CD4-positive, alpha-beta T cell (primary cell): Measurements from ENCODE around the gene ARHGAP6. TPM values are rescaled to one million over a fixed set of nuclear protein-coding genes. Genes with fewer than 3 reads are reported as not detected.

ENCODE experiments used
- ATAC-seq: fragments of 200-7000 bp; cut with Tn5 transposase; one replicate; pipeline ENCODE4 v1.10.0; 2022; ENCODE audit warnings: mild to moderate bottlenecking; ENCODE audit not compliant: poor library complexity
- CTCF ChIA-PET: fragments of 350-600 bp; sonication (Branson Sonifier 250); formaldehyde crosslinking; loops from one replicate; lab custom pipeline; 2021; ENCODE audit warnings: antibody characterized with exemption, inconsistent platforms; lab: Charles Lee
- POLR2A ChIA-PET: fragments of 350-600 bp; sonication (Branson Sonifier 250); formaldehyde crosslinking; loops from one replicate; lab custom pipeline; 2021; ENCODE audit warnings: antibody characterized with exemption, inconsistent platforms; lab: Charles Lee
- DNase-seq, 14 experiments: peaks; one replicate each; pipeline ENCODE4 v3.0.0-alpha.2; 2013 to 2020; ENCODE audit warnings: mixed read lengths in 2 of 14
- H3K27ac ChIP-seq, 2 donors: one replicate each; pipeline versions ENCODE4 v1.5.1 to v1.7.0; 2013; ENCODE audit warnings: low read length in 2 of 2, low read depth in 1 of 2, mild to moderate bottlenecking in 1 of 2
- H3K27me3 ChIP-seq, 2 experiments: 1 replicate in 1 of 2; 2 replicates in 1 of 2; pipeline versions ENCODE4 v1.6.1 to v1.7.0; 2013; ENCODE audit warnings: low read length in 2 of 2, control low read depth in 1 of 2, mild to moderate bottlenecking in 1 of 2, moderate library complexity in 1 of 2; ENCODE audit not compliant: insufficient read depth in 2 of 2, control insufficient read depth in 1 of 2
- H3K36me3 ChIP-seq: one replicate; pipeline ENCODE4 v1.6.1; 2013; ENCODE audit warnings: low read length, control low read depth; ENCODE audit not compliant: insufficient read depth
- H3K4me1 ChIP-seq: one replicate; pipeline ENCODE4 v1.6.1; 2013; ENCODE audit warnings: low read length, control low read depth; ENCODE audit not compliant: insufficient read depth
- H3K4me3 ChIP-seq: one replicate; pipeline ENCODE4 v1.5.1; 2013; ENCODE audit warnings: mild to moderate bottlenecking, low read length, moderate library complexity
- H3K9me3 ChIP-seq, 2 experiments: 1 replicate in 1 of 2; 2 replicates in 1 of 2; pipeline versions ENCODE4 v1.6.1 to v1.7.0; 2013; ENCODE audit warnings: low read length in 2 of 2, mild to moderate bottlenecking in 2 of 2, control low read depth in 1 of 2, moderate library complexity in 1 of 2; ENCODE audit not compliant: control insufficient read depth in 1 of 2, insufficient read depth in 1 of 2
- H3K27ac Mint-ChIP-seq: one replicate; pipeline ENCODE4 v1.8.0; 2020; ENCODE audit warnings: mixed read lengths
- H3K27me3 Mint-ChIP-seq: one replicate; pipeline ENCODE4 v1.8.0; 2021; ENCODE audit warnings: mixed read lengths
- H3K36me3 Mint-ChIP-seq: one replicate; pipeline ENCODE4 v1.8.0; 2021; ENCODE audit warnings: low read depth, mixed read lengths
- H3K4me1 Mint-ChIP-seq: one replicate; pipeline ENCODE4 v1.8.0; 2021; ENCODE audit warnings: low read depth, mixed read lengths
- H3K4me3 Mint-ChIP-seq: one replicate; pipeline ENCODE4 v1.8.0; 2020; ENCODE audit warnings: mild to moderate bottlenecking, mixed read lengths
- H3K9me3 Mint-ChIP-seq: one replicate; pipeline ENCODE4 v1.8.0; 2020; ENCODE audit warnings: mixed read lengths
- intact Hi-C, 2 experiments: fragments of 100-400 bp; cut with DNase I in 1 of 2; cut with micrococcal nuclease in 1 of 2; formaldehyde crosslinking; loops; one replicate each; pipeline versions ENCODE4 v1.15.1 to v1.9.0; 2023 to 2025; cut with DNase I, micrococcal nuclease
- total RNA-seq, 174 experiments: library from RNA in 2 of 174; stranded (reverse) in 2 of 174; gene quantifications; one replicate each; pipeline ENCODE4 v1.2.3 and lab custom pipeline; 2021 to 2026
- TF ChIP-seq, protein P1 (sequence below): fragments of 200-600 bp; IDR thresholded peaks from one replicate; pipeline ENCODE4 v1.8.0; 2022; ENCODE audit warnings: antibody characterized with exemption, mild to moderate bottlenecking

Gene ARHGAP6
- total RNA-seq, 2 experiments from 2014 or later: not detected

DNA sequence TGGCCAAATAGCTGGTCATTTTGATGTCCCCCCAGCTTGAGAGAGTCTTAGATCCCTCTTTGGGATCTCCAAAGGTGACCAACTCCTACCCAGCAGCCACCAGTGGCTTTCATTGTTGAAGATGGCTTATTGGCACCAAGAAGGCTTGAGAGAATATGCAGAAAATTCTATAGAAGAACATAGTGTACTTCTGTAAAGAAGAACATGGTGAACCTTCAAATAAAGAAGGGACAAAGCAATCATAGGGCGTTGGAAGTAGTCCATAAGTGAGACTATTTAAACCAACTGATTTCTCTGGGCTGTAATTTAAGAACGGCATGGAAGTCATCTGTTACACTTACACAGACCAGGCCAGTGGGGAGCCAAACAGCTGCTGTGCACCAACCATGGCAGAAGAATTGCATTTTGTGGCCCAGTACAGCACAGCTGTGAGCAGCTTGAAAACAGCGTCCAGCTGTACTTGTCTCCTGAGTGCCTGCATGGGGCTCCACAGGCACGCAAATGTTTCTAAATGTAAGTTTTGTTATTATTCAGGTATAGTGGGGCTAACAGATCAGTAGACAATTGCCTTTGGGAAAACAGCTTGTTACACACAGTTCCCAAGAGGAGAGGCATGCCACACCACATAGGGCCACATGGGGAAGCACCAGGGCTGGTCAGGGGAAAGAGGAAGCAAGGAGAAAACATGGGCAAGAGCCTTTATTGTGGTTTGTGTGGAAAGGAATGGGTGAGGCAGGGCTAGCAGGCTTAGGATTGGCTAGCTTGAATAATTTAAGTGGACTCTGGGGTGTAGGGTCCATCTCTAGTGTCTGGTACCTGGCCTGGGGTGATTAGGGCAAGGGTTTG, 125.0 kb downstream of the ARHGAP6 start:
- no peaks in the 10 kb centered on the region for H3K4me1 ChIP-seq
- ChIA-PET CTCF (no interaction called here), POLR2A (interaction anchor here (0.6 kb wide), 1 partner anchor 234 kb away, joined by 3 read pairs; no protein-coding TSS in a partner anchor)
- intact Hi-C loops: loop anchor here in 1 of 2 experiments (1.0 kb wide), 1 partner anchor 16 kb away; no protein-coding TSS in a partner anchor
- Mint-ChIP-seq H3K27ac (no peak overlapping the region), H3K4me1 (no peaks in the 10 kb centered on the region), H3K36me3 (no peaks in the 10 kb centered on the region), H3K4me3 (no peak overlapping the region), H3K9me3 (no peaks in the 10 kb centered on the region), H3K27me3 (no peaks in the 10 kb centered on the region)
- no peak overlapping the region for H3K27ac ChIP-seq
- H3K27me3 ChIP-seq: no peaks in the 10 kb centered on the region
- DNase-seq: no peak
- TF ChIP-seq, protein P1, sequence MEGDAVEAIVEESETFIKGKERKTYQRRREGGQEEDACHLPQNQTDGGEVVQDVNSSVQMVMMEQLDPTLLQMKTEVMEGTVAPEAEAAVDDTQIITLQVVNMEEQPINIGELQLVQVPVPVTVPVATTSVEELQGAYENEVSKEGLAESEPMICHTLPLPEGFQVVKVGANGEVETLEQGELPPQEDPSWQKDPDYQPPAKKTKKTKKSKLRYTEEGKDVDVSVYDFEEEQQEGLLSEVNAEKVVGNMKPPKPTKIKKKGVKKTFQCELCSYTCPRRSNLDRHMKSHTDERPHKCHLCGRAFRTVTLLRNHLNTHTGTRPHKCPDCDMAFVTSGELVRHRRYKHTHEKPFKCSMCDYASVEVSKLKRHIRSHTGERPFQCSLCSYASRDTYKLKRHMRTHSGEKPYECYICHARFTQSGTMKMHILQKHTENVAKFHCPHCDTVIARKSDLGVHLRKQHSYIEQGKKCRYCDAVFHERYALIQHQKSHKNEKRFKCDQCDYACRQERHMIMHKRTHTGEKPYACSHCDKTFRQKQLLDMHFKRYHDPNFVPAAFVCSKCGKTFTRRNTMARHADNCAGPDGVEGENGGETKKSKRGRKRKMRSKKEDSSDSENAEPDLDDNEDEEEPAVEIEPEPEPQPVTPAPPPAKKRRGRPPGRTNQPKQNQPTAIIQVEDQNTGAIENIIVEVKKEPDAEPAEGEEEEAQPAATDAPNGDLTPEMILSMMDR: no peak
- H3K9me3 ChIP-seq: no peaks in the 10 kb centered on the region
- ATAC-seq: no peak
- H3K4me3 ChIP-seq: no peak overlapping the region
- H3K36me3 ChIP-seq: no peaks in the 10 kb centered on the region

DNA sequence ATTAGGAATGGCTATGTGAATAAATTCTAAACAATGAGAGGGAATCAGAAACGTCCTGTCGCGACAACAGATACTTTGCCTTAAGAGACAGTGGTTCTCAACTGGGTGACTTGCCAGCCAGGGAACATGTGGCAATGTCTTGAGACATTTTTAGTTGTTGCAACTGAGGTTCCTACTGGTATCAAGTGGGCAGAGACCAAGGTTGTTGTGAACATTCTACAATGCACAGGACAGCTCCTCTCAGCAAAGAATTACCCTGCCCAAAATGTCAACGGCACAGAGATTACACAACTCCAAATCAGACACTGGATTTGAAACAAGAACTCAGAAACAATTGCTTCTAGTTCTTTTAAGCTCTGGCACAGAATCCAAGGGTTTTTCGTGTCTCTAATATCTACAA, 128.6 kb downstream of the ARHGAP6 start:
- no peaks in the 10 kb centered on the region for H3K9me3 Mint-ChIP-seq
- H3K4me1 Mint-ChIP-seq: no peaks in the 10 kb centered on the region
- no peak overlapping the region for H3K4me3 Mint-ChIP-seq
- H3K27ac ChIP-seq: no peak overlapping the region
- ATAC-seq: no peak
- no peaks in the 10 kb centered on the region for H3K27me3 Mint-ChIP-seq
- H3K27me3 ChIP-seq: no peaks in the 10 kb centered on the region
- no peaks in the 10 kb centered on the region for H3K36me3 Mint-ChIP-seq
- no peaks in the 10 kb centered on the region for H3K4me1 ChIP-seq
- H3K4me3 ChIP-seq: no peak overlapping the region
- ChIA-PET POLR2A (no interaction called here), CTCF (interaction anchor here (0.6 to 1.1 kb wide), 2 partner anchors 250 to 255 kb away, joined by 3 read pairs; no protein-coding TSS in a partner anchor)
- H3K27ac Mint-ChIP-seq: no peak overlapping the region
- DNase-seq: no peak
- H3K36me3 ChIP-seq: no peaks in the 10 kb centered on the region
- TF ChIP-seq, protein P1: no peak
- H3K9me3 ChIP-seq: no peaks in the 10 kb centered on the region
- intact Hi-C loops: loop anchor here (10.0 kb wide), 2 partner anchors 368 to 392 kb away; no protein-coding TSS in a partner anchor

DNA sequence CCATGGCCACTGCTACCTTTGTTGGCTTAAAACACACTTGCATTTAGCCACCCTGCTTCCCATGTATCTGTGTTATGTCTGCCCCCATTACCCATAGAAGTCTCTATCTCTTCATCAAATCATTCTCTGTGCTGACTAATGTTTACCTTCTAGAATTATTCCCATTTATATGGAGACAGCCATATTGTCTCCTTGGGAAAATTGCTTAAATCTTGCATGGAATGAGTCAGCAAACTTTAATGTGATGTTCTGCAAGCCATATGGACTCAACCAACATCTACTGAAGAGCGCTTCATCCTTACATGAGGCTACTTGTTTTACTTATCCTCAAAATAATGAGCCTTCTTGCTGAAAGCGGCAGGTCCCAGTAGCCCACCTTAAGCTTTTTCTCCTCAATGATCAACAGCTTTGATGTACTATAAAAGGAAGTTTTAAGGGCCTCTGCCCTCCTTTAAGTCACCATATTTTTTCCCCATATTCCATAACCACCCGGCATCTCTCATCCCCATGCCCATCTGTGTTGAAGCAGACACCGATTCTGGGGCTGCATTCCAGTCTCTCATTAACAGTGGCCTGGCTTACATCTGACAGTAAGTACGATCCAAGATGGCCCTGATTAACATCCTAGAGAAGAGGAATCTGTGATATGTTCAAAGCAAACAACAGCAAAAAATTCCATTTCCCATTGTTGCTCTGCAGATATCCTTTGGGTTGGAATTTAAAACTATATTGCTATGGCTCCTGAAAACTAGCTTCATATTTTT, 130.4 kb downstream of the ARHGAP6 start:
- H3K4me3 Mint-ChIP-seq: no peak overlapping the region
- no peaks in the 10 kb centered on the region for H3K27me3 ChIP-seq
- no peaks in the 10 kb centered on the region for H3K4me1 ChIP-seq
- H3K36me3 ChIP-seq: no peaks in the 10 kb centered on the region
- H3K36me3 Mint-ChIP-seq: no peaks in the 10 kb centered on the region
- CTCF ChIA-PET: no interaction called here
- no peak for DNase-seq
- ATAC-seq: no peak
- no peaks in the 10 kb centered on the region for H3K9me3 Mint-ChIP-seq
- no peaks in the 10 kb centered on the region for H3K27me3 Mint-ChIP-seq
- no peaks in the 10 kb centered on the region for H3K4me1 Mint-ChIP-seq
- TF ChIP-seq, protein P1: no peak
- no peak overlapping the region for H3K4me3 ChIP-seq
- no peaks in the 10 kb centered on the region for H3K9me3 ChIP-seq
- intact Hi-C loops: loop anchor here (1.0 to 10.0 kb wide), 3 partner anchors 235 to 391 kb away; no protein-coding TSS in a partner anchor
- POLR2A ChIA-PET: no interaction called here
- H3K27ac ChIP-seq: no peak overlapping the region
- H3K27ac Mint-ChIP-seq: no peak overlapping the region
